Activated CD8-positive, alpha-beta T cell treated with anti-CD3 and anti-CD28 coated beads, Interleukin-2, amount 10 ng/mL, durations not matched to agents 7 days and 5 days (primary cell): ENCODE data around the gene PARL. TPM values are rescaled to one million over a fixed set of nuclear protein-coding genes. Genes with fewer than 3 reads are reported as not detected.
"Not testable (repeated sequence)": the region's sequence is repeated elsewhere in the genome, so short reads cannot be mapped to it uniquely, and the experiment has no call there.

Experiments used
- ATAC-seq: fragments of 150-1000 bp; cut with Tn5 transposase; one replicate; pipeline ENCODE4 v1.10.0; 2021; ENCODE audit warnings: moderate library complexity
- CTCF ChIA-PET: fragments of 350-600 bp; sonication (Branson Sonifier 250); formaldehyde crosslinking; loops from one replicate; lab custom pipeline; 2021; ENCODE audit warnings: antibody characterized with exemption; lab: Charles Lee
- POLR2A ChIA-PET: fragments of 350-600 bp; sonication (Branson Sonifier 250); formaldehyde crosslinking; loops from one replicate; lab custom pipeline; 2021; ENCODE audit warnings: antibody characterized with exemption; lab: Charles Lee
- DNase-seq: peaks from one replicate; pipeline ENCODE4 v3.0.0-alpha.2; 2020
- H3K27ac Mint-ChIP-seq: one replicate; pipeline ENCODE4 v1.8.0; 2021; ENCODE audit warnings: mild to moderate bottlenecking, mixed read lengths
- H3K27me3 Mint-ChIP-seq: one replicate; pipeline ENCODE4 v1.8.0; 2021; ENCODE audit warnings: low read depth, mixed read lengths
- H3K36me3 Mint-ChIP-seq: one replicate; pipeline ENCODE4 v1.8.0; 2021; ENCODE audit warnings: low read depth, mixed read lengths
- H3K4me1 Mint-ChIP-seq: one replicate; pipeline ENCODE4 v1.8.0; 2021; ENCODE audit warnings: low read depth, mixed read lengths
- H3K4me3 Mint-ChIP-seq: one replicate; pipeline ENCODE4 v1.8.0; 2021; ENCODE audit warnings: mild to moderate bottlenecking, mixed read lengths
- H3K9me3 Mint-ChIP-seq: one replicate; pipeline ENCODE4 v1.8.0; 2022; ENCODE audit warnings: mixed read lengths; ENCODE audit not compliant: insufficient read depth
- total RNA-seq, 2 experiments: library from RNA; stranded (reverse); gene quantifications; one replicate each; pipeline ENCODE4 v1.2.3, GENCODE V29; 2021

PARL gene
- total RNA-seq, 2 experiments from 2014 or later: 45.6 to 49.3 TPM

DNA sequence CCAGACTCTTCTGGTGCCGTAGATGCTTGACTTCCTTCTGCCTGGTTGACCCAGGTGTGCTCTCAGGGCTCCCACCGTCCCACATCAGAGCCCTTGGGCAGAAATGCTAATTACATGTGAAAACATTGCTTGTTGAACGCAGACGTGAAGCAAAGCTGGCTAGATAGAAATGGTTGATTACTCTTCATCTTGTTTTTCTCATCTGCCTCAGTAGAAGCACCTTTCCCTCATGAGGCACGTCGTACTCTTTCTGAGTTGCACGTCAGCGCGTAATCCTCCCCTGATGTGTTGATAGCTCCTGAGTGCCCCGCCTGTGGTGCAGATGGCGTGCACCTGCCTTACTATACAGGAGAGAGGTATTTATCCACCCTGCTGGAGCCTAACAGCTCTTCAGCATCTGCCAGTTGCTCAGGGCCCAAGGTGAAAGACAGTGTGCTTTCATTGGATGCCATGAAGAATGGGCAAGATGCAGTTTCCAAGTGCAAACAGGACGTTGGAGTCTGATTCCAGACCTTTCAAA lies 77.4 kb downstream of the PARL start:
- Mint-ChIP-seq H3K4me1 (no peaks in the 10 kb centered on the region), H3K27me3 (no peaks in the 10 kb centered on the region), H3K36me3 (peaks cover 62% of the 10 kb centered on the region), H3K9me3 (no peaks in the 10 kb centered on the region), H3K27ac (no peak overlapping the region), H3K4me3 (no peak overlapping the region)
- ChIA-PET POLR2A (no interaction called here), CTCF (no interaction called here)
- ATAC-seq (peak; percentile 27), DNase-seq (no peak)

DNA sequence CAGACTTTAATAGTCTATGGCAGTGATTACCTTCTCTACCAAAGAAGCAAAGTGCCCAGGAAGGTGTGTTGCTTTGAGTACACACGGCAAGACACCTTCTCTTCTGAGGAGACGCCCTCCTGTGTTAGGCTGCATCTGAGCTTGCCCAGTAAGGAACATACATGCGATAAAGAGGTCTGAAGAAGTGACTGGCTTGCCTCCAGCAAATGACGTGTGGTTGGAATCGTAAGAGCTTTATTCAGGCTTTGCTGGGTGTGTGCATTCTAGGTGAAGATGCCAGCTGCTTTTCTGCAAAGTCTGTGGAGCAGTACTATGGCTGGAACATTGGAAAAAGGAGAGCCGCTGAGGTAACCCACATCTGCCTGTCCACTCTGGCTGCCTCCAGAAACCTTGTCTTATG lies 81.7 kb downstream of the PARL start:
- Mint-ChIP-seq H3K9me3 (no peaks in the 10 kb centered on the region), H3K4me3 (no peak overlapping the region), H3K4me1 (no peaks in the 10 kb centered on the region), H3K36me3 (peaks cover 66% of the 10 kb centered on the region), H3K27ac (no peak overlapping the region), H3K27me3 (no peaks in the 10 kb centered on the region)
- POLR2A ChIA-PET: no interaction called here
- ATAC-seq (no peak), DNase-seq (no peak)
- CTCF ChIA-PET: no interaction called here

DNA sequence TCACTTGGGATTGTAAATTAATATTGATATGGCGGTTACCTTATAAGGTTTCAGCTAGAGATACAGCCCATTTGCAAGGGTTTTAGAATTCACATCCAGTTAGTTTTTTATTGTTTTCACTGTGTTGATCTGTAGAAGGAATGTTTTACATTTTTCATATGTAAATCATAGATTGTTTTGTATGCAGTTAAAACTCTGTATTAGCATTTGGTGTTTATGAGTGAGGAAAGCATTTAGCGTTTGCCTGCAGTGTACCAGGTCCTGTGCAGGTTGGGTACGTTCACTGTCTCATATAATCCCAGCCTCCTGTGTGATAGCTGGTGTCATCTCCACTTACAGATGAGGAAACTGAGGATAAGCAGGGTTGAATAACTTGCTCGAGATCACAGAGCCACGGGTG lies 83.1 kb downstream of the PARL start:
- CTCF ChIA-PET: interaction anchor here (1.0 kb wide), 1 partner anchor 448 kb away, joined by 3 read pairs; no protein-coding TSS in a partner anchor
- Mint-ChIP-seq H3K9me3 (no peaks in the 10 kb centered on the region), H3K36me3 (peaks cover 60% of the 10 kb centered on the region), H3K4me1 (no peaks in the 10 kb centered on the region), H3K27ac (no peak overlapping the region), H3K4me3 (no peak overlapping the region), H3K27me3 (no peaks in the 10 kb centered on the region)
- no peak for DNase-seq
- POLR2A ChIA-PET: no interaction called here
- ATAC-seq: no peak

DNA sequence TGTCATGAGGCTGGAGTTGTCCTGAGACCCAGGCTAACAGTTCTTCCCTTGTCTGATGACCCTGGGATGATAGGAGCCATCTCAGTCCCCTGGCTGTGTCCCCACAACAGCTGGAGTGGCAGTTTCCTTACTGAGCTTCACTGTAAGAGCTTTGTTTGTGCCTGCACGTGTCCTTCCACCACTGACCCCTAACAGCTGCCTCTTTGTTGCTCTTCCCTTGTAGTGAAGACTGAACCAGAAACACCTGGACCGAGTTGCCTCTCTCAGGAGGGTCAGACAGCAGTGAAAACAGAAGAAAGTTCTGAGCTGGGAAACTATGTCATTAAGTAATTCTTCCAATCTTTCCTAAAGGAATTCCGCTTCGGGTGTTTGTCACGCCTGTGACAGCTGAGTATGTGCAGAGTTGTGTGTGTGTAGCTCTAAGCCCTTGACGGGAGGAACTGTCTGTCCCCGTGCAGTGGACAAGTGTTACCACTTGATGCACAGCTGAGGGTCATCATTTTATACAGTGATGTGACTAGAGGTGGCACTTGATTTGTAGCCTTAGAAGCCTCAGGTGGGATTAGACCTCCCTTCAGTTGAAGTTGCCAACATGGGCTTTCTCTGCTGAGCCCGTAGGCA lies 84.3 kb downstream of the PARL start:
- H3K9me3 Mint-ChIP-seq: no peaks in the 10 kb centered on the region
- no peak overlapping the region for H3K27ac Mint-ChIP-seq
- peaks cover 57% of the 10 kb centered on the region for H3K36me3 Mint-ChIP-seq
- no peaks in the 10 kb centered on the region for H3K4me1 Mint-ChIP-seq
- DNase-seq (no peak), ATAC-seq (no peak)
- no peaks in the 10 kb centered on the region for H3K27me3 Mint-ChIP-seq
- POLR2A ChIA-PET: no interaction called here
- H3K4me3 Mint-ChIP-seq: no peak overlapping the region
- CTCF ChIA-PET: interaction anchor here (0.9 kb wide), 1 partner anchor 84 kb away, joined by 3 read pairs; the partner anchor contains the start of gene PARL

DNA sequence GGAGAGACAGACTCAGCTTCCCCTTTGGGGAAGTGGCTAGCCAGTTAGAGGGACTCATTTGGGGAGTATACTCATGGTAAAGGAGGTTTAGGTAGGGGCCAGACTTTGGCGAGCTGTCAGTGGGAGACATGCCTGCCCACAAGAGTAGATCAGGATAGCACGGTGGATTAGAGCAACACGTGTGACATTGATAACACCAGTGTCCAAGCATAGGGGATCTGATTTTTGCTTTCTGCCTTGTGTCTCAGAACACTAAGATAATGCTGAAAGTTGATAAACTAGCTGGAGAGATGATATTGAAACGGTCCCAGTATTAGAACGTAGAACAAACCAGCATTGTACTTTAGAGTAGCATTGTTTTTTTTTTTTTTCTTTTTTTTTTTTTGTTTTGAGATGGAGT lies 85.2 kb downstream of the PARL start:
- POLR2A ChIA-PET: no interaction called here
- no peak for DNase-seq
- Mint-ChIP-seq H3K9me3 (no peaks in the 10 kb centered on the region), H3K4me3 (no peak overlapping the region), H3K27me3 (no peaks in the 10 kb centered on the region), H3K4me1 (no peaks in the 10 kb centered on the region), H3K27ac (no peak overlapping the region), H3K36me3 (peaks cover 55% of the 10 kb centered on the region)
- no peak for ATAC-seq
- CTCF ChIA-PET: no interaction called here

DNA sequence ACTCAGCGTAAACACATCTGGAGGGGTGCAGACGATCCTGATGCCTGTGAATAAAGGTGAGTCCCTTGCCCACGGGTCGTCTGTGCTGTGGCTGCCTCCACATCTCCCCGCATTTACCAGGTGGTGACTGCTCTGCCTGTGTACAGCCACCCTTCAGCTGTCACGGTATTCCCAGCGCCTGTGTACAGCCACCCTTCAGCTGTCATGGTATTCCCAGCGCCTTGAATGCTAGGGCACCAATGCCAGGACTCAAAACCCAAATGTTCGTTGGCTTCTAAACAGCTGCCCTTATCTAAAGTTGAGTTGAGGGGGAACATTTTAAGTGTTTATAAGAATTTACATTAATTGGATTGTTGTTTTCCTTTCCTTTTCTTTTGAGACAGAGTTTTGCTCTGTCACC lies 86.7 kb downstream of the PARL start:
- ChIA-PET CTCF (interaction anchor here (1.7 kb wide), 1 partner anchor 87 kb away, joined by 3 read pairs; the partner anchor contains the start of gene PARL), POLR2A (no interaction called here)
- H3K36me3 Mint-ChIP-seq: peaks cover 52% of the 10 kb centered on the region
- no peaks in the 10 kb centered on the region for H3K4me1 Mint-ChIP-seq
- H3K27me3 Mint-ChIP-seq: no peaks in the 10 kb centered on the region
- ATAC-seq (no peak), DNase-seq (no peak)
- H3K27ac Mint-ChIP-seq: no peak overlapping the region
- H3K4me3 Mint-ChIP-seq: no peak overlapping the region
- no peaks in the 10 kb centered on the region for H3K9me3 Mint-ChIP-seq

DNA sequence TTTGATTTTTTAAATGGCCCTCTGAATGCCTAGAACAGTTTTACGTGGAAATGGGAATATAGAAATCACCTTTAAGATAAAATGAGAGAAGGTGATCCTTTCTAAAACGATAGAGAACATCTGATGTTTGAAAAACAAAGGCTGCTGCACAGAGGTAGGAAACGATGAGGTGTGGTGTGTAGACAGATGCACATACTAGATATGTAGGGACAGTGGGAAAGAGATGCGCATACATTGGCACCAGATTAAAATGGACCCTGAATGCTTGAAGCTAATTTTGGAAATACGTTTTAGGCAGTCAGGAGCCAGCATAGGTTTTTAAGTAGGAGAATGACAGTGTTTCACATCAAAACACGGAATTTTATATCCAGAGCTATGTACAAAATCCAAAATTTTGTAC lies 88.3 kb downstream of the PARL start:
- POLR2A ChIA-PET: no interaction called here
- H3K27me3 Mint-ChIP-seq: no peaks in the 10 kb centered on the region
- no peak overlapping the region for H3K4me3 Mint-ChIP-seq
- ATAC-seq (no peak), DNase-seq (no peak)
- no peak overlapping the region for H3K27ac Mint-ChIP-seq
- peaks cover 49% of the 10 kb centered on the region for H3K36me3 Mint-ChIP-seq
- H3K9me3 Mint-ChIP-seq: no peaks in the 10 kb centered on the region
- CTCF ChIA-PET: interaction anchor here (1.1 to 2.8 kb wide), 2 partner anchors 29 to 92 kb away, joined by 3 to 7 read pairs; no protein-coding TSS in a partner anchor
- no peaks in the 10 kb centered on the region for H3K4me1 Mint-ChIP-seq

DNA sequence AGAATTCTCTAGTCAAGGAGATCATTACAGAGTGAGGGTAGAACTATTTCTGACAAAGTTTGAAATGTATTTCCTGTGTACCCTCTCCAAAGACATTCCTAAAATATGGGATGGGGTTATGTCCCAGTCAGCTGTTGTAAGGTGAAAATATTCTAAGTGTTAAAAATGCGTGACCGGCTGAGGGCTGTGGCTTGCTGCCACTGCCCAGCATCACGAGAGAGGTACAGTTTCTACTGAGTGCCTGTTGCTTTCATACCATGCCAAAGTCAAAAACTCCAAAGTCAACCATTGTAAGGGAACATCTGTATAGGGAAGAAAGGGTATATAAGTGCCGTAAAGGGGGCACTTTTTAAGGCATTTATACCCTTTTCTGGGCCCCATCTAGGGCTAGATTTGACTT lies 90.2 kb downstream of the PARL start:
- no peak for ATAC-seq
- no peak overlapping the region for H3K4me3 Mint-ChIP-seq
- no peak for DNase-seq
- H3K36me3 Mint-ChIP-seq: peaks cover 51% of the 10 kb centered on the region
- no peaks in the 10 kb centered on the region for H3K27me3 Mint-ChIP-seq
- no peak overlapping the region for H3K27ac Mint-ChIP-seq
- no peaks in the 10 kb centered on the region for H3K9me3 Mint-ChIP-seq
- POLR2A ChIA-PET: no interaction called here
- CTCF ChIA-PET: interaction anchor here (0.7 to 2.8 kb wide), 2 partner anchors 27 to 90 kb away, joined by 3 to 7 read pairs; partner anchors contain the start of gene PARL
- peaks cover 2% of the 10 kb centered on the region for H3K4me1 Mint-ChIP-seq

DNA sequence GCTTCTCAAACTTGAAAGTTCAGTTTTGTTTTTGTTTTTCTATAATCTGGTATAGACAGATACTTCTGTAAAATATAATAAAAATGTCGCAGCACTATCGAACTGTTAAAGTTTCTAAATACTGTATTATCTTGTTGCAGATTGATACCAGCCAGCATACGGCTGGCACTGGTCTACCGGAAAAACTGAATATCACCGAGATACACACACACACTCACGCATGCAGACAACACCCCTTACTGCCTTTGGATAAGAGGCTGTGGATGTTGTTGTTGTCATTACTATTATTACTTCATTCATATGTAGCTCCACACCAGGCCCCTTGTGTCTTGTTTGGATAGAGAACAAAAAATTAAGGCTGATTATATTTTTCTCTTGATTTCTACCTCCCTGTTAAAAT lies 91.7 kb downstream of the PARL start:
- H3K4me3 Mint-ChIP-seq: no peak overlapping the region
- H3K36me3 Mint-ChIP-seq: peaks cover 51% of the 10 kb centered on the region
- no peak overlapping the region for H3K27ac Mint-ChIP-seq
- ATAC-seq (no peak), DNase-seq (no peak)
- no peaks in the 10 kb centered on the region for H3K9me3 Mint-ChIP-seq
- ChIA-PET POLR2A (no interaction called here), CTCF (interaction anchor here (0.6 to 1.5 kb wide), 2 partner anchors 91 kb away, joined by 3 read pairs; partner anchors contain the start of gene PARL)
- no peaks in the 10 kb centered on the region for H3K27me3 Mint-ChIP-seq
- H3K4me1 Mint-ChIP-seq: peaks cover 6% of the 10 kb centered on the region

DNA sequence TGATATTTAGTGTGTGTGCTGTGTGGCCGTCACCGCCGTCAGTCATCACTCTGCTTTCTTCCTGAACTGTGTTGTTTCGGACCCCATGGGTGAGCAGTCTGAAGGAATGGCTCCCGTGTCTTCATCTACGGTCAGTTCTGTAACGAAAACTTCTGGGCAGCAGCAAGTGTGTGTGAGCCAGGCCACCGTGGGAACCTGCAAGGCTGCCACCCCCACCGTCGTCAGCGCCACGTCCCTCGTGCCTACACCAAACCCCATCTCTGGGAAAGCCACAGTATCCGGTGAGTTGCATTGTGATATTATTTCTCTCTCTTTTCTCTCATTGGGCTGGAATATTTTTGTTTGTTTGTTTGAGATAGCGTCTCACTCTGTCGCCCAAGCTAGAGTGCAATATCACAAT lies 94.0 kb downstream of the PARL start:
- DNase-seq (no peak), ATAC-seq (no peak)
- H3K27me3 Mint-ChIP-seq: no peaks in the 10 kb centered on the region
- H3K4me3 Mint-ChIP-seq: no peak overlapping the region
- H3K9me3 Mint-ChIP-seq: no peaks in the 10 kb centered on the region
- no peak overlapping the region for H3K27ac Mint-ChIP-seq
- H3K4me1 Mint-ChIP-seq: peaks cover 6% of the 10 kb centered on the region
- ChIA-PET POLR2A (no interaction called here), CTCF (interaction anchor here (1.2 kb wide), 1 partner anchor 23 kb away, joined by 3 read pairs; no protein-coding TSS in a partner anchor)
- peaks cover 57% of the 10 kb centered on the region for H3K36me3 Mint-ChIP-seq

DNA sequence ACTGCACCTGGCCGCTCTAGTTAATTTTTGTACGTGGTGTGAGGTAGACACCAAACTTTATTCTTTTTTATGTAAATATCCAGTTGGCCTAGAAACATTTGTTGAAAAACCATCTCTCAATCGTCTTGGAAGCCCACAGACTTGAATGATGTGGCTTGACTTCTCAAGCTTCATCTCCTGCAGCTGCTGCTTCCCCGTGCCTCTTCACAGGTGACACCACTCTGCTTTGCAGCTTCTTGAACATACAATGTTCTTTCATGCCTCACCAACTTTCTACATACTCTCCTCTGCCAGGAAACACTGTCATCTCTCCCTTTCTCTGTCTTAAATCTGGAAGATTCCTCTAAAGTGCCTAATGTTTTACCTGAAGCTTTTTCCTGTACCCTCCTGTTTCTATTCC lies 94.9 kb downstream of the PARL start:
- Mint-ChIP-seq H3K27me3 (no peaks in the 10 kb centered on the region), H3K27ac (peak overlapping the region; percentile 26), H3K4me1 (peaks cover 6% of the 10 kb centered on the region), H3K36me3 (peaks cover 58% of the 10 kb centered on the region), H3K4me3 (no peak overlapping the region), H3K9me3 (no peaks in the 10 kb centered on the region)
- ATAC-seq (no peak), DNase-seq (no peak)
- CTCF ChIA-PET: interaction anchor here (0.7 to 1.6 kb wide), 3 partner anchors 15 to 198 kb away, joined by 3 to 4 read pairs (median 3); no protein-coding TSS in a partner anchor
- POLR2A ChIA-PET: interaction anchor here (0.6 kb wide), 1 partner anchor 350 kb away, joined by 3 read pairs; no protein-coding TSS in a partner anchor

DNA sequence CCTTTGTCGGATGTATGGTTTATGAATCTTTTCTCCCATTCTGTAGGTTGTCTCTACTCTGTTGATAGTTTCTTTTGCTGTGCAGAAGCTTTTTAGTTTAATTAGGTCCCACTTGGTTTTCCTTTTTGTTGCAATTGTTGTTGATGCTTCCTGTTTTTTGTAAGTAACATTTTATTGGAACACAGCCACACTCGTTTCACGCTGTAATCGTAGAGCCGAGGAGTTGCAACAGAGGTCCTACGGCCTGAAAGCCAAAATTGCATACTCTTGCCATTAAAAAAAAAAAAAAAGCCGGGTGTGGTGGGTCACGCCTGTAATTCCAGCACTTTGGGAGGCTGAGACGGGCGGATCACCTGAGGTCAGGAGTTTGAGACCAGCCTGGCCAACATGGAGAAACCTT lies 100.2 kb downstream of the PARL start:
- H3K4me1 Mint-ChIP-seq, DNase-seq, H3K9me3 Mint-ChIP-seq, POLR2A ChIA-PET, H3K4me3 Mint-ChIP-seq, ATAC-seq, CTCF ChIA-PET, H3K27ac Mint-ChIP-seq, H3K27me3 Mint-ChIP-seq: not testable (repeated sequence)
- H3K36me3 Mint-ChIP-seq: peaks cover 66% of the 10 kb centered on the region
